ENCODE measurements around the gene GGT5.
A peak's percentile ranks its signal among the peaks of the same experiment; 100 is the strongest.

Gene GGT5

DNA sequence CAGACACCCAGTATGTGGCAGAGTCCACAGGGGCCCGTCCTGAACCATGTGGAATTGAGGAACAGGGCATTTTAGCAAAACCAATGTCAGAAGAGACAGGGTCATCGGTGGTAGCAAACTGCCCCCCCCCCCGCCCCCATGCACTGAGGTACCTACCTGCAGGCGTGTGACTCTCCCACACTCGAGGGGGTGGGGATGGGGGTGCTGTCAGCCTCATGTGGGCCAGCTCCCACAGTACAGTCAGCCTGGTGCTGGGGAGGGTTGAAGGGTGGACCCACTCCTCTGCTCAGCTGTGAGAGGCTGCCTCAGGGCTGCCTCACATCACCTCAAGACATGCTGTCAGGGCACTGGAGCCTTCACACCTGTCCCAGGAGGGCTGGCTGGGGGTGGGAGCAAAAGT, 74.2 kb downstream of the GGT5 start:
- Histone ChIP-seq H3K23ac (ENCODE audit: low read depth, low read length, poor library complexity) (peak overlapping the region; percentile 65), H2AK5ac (ENCODE audit: low read depth, low read length) (no peak overlapping the region), H2BK5ac (ENCODE audit: low read length) (no peak overlapping the region), H2AFZ (ENCODE audit: low read length) (no peak overlapping the region), H3K27ac (replicated peaks; ENCODE audit: low read length) (no peak overlapping the region), H3K4me2 (ENCODE audit: insufficient read depth, low read length, poor library complexity, severe bottlenecking) (no peak overlapping the region), H3K9me3 (replicated peaks in 1 of 2; ENCODE audit: control insufficient read depth in 2 of 2, insufficient read depth in 1 of 2, low read depth in 1 of 2, low read length in 2 of 2) (no peaks in the 10 kb centered on the region), H3K18ac (ENCODE audit: low read length) (no peak overlapping the region), H4K8ac (ENCODE audit: low read depth, low read length) (no peak overlapping the region), H3K4me3 (ENCODE audit: low read length in 2 of 2) (no peak overlapping the region), H4K91ac (ENCODE audit: low read depth, low read length, poor library complexity) (no peak overlapping the region), H3K4me1 (ENCODE audit: control insufficient read depth in 2 of 2, insufficient read depth in 1 of 2, low read depth in 1 of 2, low read length in 2 of 2) (peaks cover 2 to 6% of the 10 kb centered on the region in 2 donors), H3K27me3 (ENCODE audit: control insufficient read depth in 3 of 3, insufficient read depth in 3 of 3, low read depth in 1 of 3, low read length in 3 of 3) (no peaks in the 10 kb centered on the region), H3K14ac (ENCODE audit: low read length) (no peak overlapping the region), H2BK15ac (ENCODE audit: low read length) (no peak overlapping the region), H3K79me1 (ENCODE audit: low read depth, low read length) (peaks cover 2% of the 10 kb centered on the region), H3K9ac (ENCODE audit: low read depth, low read length, poor library complexity) (no peak overlapping the region), H2BK120ac (ENCODE audit: low read depth, low read length) (no peak overlapping the region), H3K4ac (ENCODE audit: low read length) (no peak overlapping the region), H3K36me3 (replicated peaks in 1 of 2; ENCODE audit: control insufficient read depth in 2 of 2, insufficient read depth in 2 of 2, low read length in 2 of 2) (peaks cover 49 to 58% of the 10 kb centered on the region in 2 donors), H2BK12ac (ENCODE audit: low read length) (no peak overlapping the region)
- no peak for DNase-seq (ENCODE audit: low spot score)
- no CpG with 5 or more reads among the region's 5 CpGs for WGBS, 2 donors (ENCODE audit: extremely low coverage in 2 of 2, insufficient read length in 2 of 2, insufficient replicate concordance in 1 of 2)

DNA sequence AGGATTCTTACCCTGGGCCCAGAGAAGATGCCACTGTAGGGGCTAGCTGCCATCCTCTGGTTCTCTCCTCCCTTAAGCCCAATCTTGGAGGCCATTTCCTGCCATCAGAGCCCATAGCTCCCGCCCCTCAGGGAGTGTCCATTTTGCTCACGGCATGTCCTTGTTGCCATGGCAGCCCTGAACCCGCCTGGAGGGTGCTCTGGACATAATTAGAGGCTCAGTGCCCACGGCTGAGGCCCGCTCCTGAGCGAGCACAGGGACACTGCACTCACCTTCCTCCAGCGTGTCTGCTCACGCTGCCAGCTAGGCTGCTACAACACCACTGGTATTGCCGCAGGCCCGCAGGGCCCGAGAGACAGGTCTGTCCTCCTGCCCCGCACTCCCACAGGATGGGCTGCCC, 74.7 kb downstream of the GGT5 start:
- H2BK5ac ChIP-seq (ENCODE audit: low read length), result no peak overlapping the region

More for the DNA sequence above, 74.7 kb downstream of the GGT5 start:
- Histone ChIP-seq H3K4me2 (ENCODE audit: insufficient read depth, low read length, poor library complexity, severe bottlenecking) (no peak overlapping the region), H4K91ac (ENCODE audit: low read depth, low read length, poor library complexity) (no peak overlapping the region), H2BK12ac (ENCODE audit: low read length) (no peak overlapping the region), H2AK5ac (ENCODE audit: low read depth, low read length) (no peak overlapping the region), H3K4me3 (ENCODE audit: low read length in 2 of 2) (no peak overlapping the region), H2BK120ac (ENCODE audit: low read depth, low read length) (peak overlapping the region; percentile 54), H2AFZ (ENCODE audit: low read length) (no peak overlapping the region), H3K27ac (replicated peaks; ENCODE audit: low read length) (no peak overlapping the region), H4K8ac (ENCODE audit: low read depth, low read length) (no peak overlapping the region), H3K9me3 (replicated peaks in 1 of 2; ENCODE audit: control insufficient read depth in 2 of 2, insufficient read depth in 1 of 2, low read depth in 1 of 2, low read length in 2 of 2) (no peaks in the 10 kb centered on the region), H3K79me1 (ENCODE audit: low read depth, low read length) (no peaks in the 10 kb centered on the region), H3K4me1 (ENCODE audit: control insufficient read depth in 2 of 2, insufficient read depth in 1 of 2, low read depth in 1 of 2, low read length in 2 of 2) (peaks cover 2 to 6% of the 10 kb centered on the region in 2 donors), H3K4ac (ENCODE audit: low read length) (no peak overlapping the region), H3K23ac (ENCODE audit: low read depth, low read length, poor library complexity) (no peak overlapping the region), H3K9ac (ENCODE audit: low read depth, low read length, poor library complexity) (no peak overlapping the region), H3K27me3 (ENCODE audit: control insufficient read depth in 3 of 3, insufficient read depth in 3 of 3, low read depth in 1 of 3, low read length in 3 of 3) (no peaks in the 10 kb centered on the region), H3K36me3 (replicated peaks in 1 of 2; ENCODE audit: control insufficient read depth in 2 of 2, insufficient read depth in 2 of 2, low read length in 2 of 2) (peaks cover 49 to 62% of the 10 kb centered on the region in 2 donors), H2BK15ac (ENCODE audit: low read length) (no peak overlapping the region), H3K14ac (ENCODE audit: low read length) (no peak overlapping the region), H3K18ac (ENCODE audit: low read length) (no peak overlapping the region)
- DNase-seq (ENCODE audit: low spot score), result no peak
- WGBS, 2 donors (ENCODE audit: extremely low coverage in 2 of 2, insufficient read length in 2 of 2, insufficient replicate concordance in 1 of 2), result no CpG with 5 or more reads among the region's 12 CpGs
